GM12874 (cell line): Measurements from ENCODE around the gene MRPL3.

Source experiments
- TF ChIP-seq, protein P1 (sequence below): IDR thresholded peaks from 2 replicates; pipeline ENCODE4 v1.5.1; 2011; ENCODE audit warnings: low read depth, mild to moderate bottlenecking, control low read depth, low read length, moderate library complexity; ENCODE audit not compliant: insufficient read depth

MRPL3 gene

DNA sequence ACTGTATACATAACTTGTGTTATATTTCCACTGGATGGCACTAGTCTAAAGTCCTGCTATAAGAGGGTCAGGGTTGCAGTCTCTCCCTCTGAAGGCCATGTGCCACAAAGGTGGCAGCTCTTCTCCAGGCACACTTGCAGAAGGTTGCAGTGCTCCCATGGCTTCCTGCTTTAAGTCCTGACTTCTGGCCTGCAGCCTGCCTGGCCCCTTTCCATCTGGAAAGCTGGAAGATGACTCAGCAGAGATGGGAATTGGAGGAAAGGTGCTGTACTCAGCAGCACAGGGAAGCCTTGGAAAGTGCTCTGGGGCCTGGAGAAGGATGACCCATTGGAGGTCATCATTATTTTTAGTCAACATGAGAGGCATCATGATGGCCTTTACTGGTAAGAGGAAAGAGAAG lies 40.9 kb upstream of the MRPL3 start:
- TF ChIP-seq, protein P1, sequence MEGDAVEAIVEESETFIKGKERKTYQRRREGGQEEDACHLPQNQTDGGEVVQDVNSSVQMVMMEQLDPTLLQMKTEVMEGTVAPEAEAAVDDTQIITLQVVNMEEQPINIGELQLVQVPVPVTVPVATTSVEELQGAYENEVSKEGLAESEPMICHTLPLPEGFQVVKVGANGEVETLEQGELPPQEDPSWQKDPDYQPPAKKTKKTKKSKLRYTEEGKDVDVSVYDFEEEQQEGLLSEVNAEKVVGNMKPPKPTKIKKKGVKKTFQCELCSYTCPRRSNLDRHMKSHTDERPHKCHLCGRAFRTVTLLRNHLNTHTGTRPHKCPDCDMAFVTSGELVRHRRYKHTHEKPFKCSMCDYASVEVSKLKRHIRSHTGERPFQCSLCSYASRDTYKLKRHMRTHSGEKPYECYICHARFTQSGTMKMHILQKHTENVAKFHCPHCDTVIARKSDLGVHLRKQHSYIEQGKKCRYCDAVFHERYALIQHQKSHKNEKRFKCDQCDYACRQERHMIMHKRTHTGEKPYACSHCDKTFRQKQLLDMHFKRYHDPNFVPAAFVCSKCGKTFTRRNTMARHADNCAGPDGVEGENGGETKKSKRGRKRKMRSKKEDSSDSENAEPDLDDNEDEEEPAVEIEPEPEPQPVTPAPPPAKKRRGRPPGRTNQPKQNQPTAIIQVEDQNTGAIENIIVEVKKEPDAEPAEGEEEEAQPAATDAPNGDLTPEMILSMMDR: no peak

DNA sequence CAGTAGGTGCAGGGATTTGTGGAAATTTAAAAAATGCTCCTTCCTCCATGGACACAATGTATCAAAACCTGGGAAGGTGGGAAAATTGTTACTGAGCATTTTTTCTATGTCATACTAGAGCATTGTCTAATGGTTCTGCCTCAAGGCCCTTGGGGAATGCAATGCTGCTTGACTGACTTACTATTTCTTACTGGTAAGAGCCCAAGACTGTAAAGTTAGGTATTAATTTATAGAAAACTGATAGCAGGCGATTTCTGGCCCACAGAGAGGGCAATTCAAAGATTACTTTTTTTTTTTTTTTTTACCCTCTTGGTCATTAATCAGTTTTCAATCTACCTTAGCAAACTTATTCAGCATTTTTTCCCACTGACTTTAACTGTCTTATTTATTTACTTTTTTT lies 38.5 kb upstream of the MRPL3 start:
- TF ChIP-seq, protein P1: no peak

DNA sequence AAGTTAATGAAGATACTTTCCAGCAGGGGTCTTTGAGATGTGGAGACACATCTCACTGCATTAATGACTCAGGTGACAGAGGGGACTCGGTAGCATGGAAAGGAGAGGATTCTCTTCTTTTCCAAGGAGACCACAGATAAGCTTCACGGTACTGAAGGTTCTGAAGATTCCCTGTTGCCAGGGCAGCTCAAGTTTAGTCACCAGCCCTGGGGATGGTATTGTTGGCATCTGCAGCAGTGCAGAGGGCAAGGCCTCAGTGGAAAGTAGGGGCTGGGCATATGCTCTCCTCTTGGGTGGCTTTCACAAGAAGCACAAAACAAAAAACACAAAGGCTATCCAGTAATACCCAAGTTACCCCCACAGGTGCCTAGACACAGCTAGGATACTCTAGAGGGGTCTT lies 38.0 kb upstream of the MRPL3 start:
- TF ChIP-seq, protein P1: no peak

DNA sequence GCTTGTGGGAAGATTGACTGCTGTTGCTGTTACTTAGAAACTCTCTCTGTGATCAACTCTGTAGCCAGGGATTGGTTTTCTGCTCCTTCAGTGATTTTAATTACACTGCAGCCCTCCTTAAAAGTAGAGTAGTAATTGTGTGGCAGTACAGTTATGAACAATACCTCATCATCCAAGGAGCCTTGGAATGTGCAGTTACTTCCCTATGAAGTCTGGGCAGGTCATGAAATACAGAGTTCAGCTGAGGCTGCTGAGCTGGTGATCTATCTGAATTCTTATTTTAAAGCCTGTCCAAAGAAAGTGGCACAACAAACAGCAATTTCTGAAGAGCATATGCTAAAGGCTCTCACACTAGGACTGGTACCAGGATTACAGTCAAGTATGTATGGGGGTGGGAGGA lies 37.4 kb upstream of the MRPL3 start:
- TF ChIP-seq, protein P1: no peak

DNA sequence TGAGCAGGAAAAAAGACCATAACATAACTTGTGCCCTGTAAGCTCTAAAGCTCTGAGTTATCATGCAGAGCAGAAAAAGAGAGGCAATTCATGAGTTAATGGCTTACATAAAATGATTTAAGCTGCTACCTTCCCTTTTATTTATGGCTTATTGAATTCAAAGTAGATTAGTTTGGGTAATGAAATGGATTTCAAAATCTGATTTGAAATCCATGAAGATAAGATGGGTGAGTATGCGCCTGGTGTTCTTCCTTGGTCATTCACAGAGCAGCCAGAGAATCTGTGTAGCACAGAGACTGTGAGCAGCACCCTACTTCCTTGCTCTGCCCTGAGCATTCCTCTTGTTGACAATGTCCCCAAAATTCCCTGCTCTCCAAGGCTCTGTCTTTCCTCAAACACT lies 36.2 kb upstream of the MRPL3 start:
- TF ChIP-seq, protein P1: no peak

DNA sequence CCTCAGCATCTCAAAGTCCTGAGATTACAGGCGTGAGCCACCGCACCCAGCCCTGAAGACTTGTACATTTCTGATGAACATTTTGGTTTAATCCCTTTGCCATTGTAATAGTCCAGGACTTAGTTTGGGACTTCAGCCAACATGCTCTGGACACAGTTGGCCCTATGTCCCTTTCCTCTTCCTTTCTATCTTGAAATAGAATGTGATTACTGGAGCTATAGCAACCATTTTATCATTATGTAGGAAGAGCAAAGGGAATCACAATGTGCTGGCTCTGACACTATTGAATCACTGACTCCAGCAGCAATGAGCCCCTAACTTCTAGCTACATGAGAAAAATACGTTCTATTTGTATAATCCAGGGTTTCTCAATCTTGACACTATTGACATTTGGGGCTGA lies 34.8 kb upstream of the MRPL3 start:
- TF ChIP-seq, protein P1: no peak

DNA sequence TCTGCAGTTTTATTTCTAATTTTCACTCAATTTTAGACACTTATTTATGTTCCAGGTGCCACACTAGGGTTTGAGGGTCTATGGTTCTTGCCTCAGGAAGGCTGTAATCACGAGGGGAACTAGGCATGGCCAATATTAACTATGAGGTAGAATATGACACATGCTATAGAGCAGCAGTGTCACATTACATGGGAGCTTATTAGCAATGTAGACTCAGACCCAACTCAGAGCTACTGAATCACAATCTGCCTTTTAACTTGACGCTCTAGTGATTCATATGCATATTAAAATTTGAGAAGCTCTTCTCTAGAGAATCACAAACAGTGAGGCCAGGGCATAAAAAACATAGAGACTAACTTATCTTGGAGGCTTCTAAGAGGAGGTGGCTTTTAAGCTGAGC lies 32.8 kb upstream of the MRPL3 start:
- TF ChIP-seq, protein P1: no peak

DNA sequence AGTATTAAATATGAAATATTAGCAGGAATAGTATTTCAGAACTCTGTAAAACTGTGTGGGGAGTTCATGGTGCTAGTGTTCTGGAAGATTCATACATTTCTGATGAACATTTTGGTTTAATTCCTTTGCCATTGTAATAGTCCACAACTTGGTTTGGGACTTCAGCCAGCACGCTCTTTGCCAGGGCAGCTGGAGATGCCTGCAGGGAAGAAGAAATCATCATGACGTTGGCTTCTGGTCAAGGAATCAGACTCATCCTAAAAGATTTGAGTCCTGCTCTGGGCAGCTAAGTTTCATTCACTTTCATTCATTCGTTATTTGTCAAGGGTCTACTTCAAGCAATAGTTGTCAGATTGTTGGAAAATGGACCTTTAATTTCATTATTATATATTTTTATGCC lies 32.4 kb upstream of the MRPL3 start:
- TF ChIP-seq, protein P1: no peak
